ENCODE results near the gene HOATZ.

DNA sequence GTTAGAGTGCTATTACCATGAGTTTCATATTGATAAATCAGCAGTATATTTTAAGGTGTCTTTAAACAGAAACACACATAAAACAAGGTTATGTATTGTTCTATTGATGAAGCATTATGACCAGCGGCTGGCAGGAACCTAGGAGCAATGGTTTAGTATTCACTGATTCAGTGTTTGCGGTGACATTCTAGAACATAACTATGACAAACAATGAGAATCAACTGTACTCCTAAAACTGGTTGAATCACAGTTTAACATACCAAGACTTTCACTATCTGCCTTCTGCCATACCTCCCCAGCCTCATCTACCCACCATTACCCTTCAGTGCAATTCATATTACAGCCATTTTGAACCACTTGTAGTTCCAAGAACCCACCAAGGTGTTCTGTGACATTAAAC lies 8.8 kb downstream of the HOATZ start:
- TF ChIP-seq, protein P1, sequence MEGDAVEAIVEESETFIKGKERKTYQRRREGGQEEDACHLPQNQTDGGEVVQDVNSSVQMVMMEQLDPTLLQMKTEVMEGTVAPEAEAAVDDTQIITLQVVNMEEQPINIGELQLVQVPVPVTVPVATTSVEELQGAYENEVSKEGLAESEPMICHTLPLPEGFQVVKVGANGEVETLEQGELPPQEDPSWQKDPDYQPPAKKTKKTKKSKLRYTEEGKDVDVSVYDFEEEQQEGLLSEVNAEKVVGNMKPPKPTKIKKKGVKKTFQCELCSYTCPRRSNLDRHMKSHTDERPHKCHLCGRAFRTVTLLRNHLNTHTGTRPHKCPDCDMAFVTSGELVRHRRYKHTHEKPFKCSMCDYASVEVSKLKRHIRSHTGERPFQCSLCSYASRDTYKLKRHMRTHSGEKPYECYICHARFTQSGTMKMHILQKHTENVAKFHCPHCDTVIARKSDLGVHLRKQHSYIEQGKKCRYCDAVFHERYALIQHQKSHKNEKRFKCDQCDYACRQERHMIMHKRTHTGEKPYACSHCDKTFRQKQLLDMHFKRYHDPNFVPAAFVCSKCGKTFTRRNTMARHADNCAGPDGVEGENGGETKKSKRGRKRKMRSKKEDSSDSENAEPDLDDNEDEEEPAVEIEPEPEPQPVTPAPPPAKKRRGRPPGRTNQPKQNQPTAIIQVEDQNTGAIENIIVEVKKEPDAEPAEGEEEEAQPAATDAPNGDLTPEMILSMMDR (IDR thresholded peaks at IDR 0.05): no peak
- TF ChIP-seq POLR2A (IDR thresholded peaks at IDR 0.05): no peak

Measured in body of pancreas (tissue), 4 donors.